ENCODE data around the gene ACOT7.

GRCh38 chr1:6380037-6380436 is 13.5 kb downstream of the ACOT7 start:
- TF ChIP-seq CTCF (IDR thresholded peaks at IDR 0.05) (no peak), POLR2A (IDR thresholded peaks at IDR 0.05) (no peak), EP300 (IDR thresholded peaks at IDR 0.05) (no peak)
